NCI-H510A treated with DMSO at 0.1 percent for 48 hours (cell line): ENCODE results near the gene PDZD2.
"Not testable (repeated sequence)": the region's sequence is repeated elsewhere in the genome, so short reads cannot be mapped to it uniquely, and the experiment has no call there.

Experiments used
- DNase-seq: peaks from one replicate; lab custom pipeline; 2025; lab: John Stamatoyannopoulos, UW

The PDZD2 gene

DNA sequence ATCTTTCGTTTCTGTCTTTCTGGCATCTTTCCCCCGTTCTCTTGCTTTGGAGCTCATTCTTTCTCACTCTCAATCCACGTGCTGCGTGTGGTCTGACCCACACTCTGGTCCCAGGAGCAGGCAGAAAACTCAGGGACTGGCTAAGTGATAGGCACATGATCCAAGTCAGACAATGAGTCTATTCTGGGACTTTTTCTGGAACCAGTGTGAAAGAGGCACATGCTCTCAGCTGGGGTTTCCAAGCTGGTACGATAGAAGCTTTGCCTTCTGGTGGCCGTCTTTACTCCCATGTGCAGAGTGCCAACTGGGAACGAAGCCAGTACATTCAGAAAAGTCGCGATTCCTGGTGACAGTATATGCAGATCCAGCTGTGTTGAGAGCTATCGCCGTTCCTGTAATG is 94.4 kb downstream of the PDZD2 start:
- DNase-seq = no peak

DNA sequence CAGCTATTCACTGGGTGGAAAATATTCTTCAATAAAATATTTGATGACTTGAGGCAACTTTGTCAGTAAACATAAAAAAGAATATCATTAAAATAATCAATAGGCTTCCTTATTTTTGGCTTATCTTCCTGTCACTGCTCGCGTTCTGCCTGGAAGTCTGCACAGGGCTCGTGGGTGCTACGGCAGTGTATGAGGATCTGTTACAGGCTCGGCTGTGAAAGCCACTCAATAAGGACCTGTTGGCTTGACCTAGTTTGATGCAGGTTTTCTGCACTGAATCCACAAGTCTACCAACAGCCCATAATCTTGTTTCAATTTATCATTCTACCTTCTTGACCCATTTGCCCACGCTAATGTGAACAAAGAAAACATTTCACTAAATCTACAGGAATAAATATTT is 97.2 kb downstream of the PDZD2 start:
- DNase-seq = no peak

DNA sequence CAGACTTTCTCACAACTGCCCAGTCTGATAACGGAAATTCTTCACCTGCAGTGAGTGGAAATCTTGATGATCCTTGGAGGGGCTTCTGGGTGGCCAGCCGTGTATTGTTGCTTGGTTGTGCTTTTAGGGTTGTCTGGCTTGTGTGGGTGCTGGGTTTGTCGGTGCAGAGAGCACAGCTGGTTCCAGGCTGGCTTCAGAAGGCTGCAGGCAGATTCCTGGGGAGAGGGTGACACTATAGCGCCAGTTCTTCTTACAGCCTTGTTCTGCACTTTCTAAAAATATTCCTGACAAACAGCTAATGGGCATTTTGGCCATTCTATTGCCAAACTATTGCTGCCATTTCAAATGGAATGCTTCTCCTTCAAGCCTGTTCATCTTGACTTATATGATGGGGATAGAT is 99.3 kb downstream of the PDZD2 start:
- no peak for DNase-seq

DNA sequence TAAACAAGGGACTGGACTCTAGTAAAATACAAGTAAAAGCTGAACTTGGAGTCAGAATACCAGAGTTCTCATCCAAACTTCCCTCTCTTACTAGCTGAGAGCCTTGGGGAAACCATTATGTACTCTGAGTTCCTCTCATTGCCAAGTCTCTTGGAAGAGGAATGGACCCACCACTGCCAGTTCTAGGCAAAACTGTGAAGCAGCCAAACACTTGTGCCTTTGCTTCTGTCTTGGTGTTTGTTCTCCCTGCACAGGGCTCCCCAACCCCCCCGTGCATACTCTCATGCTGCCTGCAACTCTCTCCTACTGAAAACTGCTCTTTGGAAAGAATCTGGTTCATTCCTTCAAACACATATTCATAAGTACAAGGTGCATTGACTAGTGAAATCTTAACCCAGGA is 102.6 kb downstream of the PDZD2 start:
- DNase-seq = no peak

DNA sequence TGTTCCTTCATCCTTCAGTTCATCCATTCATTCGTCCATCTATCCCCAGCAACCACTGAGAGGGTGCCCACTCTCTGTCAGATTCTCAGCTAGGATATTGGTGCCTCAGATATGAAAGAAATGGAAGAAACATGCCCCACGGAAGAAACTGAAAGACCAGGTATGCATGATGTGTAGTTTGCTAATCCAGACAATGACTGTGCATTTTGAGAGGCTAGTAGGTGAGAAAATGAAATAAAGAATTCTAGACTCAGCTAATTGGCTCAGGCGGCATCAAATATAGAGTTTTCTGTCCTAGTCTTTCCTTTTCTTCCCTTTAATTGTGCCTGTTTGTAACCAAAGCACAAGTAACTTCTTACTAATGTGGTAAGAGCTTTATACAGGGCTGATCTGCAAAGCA is 104.7 kb downstream of the PDZD2 start:
- no peak for DNase-seq

DNA sequence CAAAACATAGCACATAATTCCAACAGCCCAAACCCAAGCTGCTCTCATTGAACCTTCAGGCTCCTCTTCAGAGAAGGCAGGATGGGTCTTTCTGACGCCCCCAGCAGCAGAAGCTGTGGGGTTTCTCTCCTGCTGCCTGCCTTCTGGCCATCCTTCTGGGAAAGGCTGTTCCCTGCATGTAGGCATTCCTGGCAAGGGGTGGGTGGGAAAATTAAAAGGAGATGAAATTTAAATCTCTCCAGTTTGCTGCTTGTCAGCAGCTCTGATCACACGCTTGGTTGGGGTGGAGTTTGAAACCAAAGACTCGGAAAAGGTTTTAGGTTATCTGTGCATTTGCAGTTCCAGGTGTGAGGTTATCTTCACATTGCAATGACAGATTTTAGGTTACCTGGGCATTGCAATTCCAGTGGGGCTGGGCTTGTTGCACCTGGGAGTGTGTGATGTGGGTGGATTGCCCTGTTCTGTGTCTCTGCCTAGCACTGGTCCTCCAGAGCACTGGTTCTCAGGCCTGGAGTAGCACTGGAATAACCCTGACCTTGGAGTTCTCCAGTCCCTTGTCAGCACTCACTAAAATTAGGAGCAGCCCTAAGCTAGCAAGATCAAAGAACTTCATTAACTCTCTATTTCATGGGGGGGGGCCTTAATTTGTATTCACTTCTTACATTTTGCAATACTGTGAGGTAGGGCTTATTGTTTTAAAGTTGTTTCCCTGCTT is 109.7 kb downstream of the PDZD2 start:
- no peak for DNase-seq

DNA sequence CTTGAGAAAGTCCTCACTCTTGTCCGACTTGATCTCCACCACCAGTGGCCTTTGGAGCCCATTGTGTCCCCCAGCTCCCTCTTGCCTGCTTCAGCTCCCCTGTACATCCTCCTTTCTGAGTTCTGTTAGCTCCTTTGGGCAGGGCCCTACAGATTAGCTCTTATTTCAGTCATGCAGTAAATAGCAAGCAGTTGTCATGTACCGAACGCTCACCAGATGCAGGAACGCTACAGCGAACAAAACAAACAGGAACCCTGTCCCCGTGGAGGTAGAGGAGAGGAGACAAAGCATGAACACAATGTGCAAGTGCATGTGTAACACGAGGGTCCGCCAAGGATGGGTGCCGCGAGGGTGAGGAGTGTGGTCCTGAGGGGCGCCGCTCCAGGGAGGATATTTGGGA is 111.3 kb downstream of the PDZD2 start:
- no peak for DNase-seq

DNA sequence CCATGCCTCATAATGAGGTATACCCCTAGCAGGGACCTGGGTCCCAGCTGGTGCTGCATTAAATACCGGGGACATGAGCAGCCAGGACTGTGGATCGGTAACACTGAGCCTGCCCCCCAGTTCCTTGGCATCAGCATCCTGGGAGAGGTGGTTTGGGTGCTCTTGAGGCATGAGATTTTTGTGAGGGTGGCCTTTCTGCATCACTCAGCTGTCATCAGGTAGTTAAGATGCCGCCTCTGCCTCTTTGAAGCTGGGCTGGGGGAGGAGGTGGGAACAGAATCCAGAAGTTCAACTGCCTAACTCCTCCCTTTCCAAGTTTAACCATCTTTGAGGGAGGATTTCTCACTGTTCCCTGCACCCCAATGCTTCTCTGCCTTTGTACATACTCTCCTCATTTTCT is 112.7 kb downstream of the PDZD2 start:
- no peak for DNase-seq

DNA sequence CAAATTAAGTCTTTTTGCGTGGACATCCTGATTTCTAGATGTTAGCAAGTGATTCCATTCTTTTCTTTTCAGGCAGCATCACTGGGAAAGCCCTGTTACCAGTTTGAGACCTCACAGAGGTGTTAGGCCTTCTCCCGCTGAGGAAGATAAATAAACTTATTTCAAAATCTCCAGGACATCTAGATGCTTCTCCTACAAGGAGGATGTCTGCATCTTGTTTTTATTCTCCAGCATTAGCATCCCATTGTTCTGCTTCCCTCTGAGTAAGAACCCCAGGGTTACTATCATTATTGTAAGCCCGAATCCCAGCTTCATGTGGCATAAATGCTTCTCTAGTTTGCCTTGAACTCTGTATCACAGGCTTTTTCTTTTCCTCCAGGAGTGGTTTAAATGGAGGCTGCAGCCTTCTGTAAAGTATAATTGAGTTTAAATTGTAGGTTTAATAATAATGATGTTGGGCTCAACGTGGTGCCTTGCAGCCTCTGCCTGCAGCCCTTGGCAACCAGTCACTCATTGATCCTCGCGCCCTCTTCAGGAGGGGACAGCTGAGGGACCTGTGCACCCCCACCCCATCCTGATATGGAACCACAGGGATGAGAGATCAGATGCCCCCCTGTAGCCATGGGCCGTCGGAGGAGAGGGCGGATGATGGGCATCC is 114.9 kb downstream of the PDZD2 start:
- no peak for DNase-seq

DNA sequence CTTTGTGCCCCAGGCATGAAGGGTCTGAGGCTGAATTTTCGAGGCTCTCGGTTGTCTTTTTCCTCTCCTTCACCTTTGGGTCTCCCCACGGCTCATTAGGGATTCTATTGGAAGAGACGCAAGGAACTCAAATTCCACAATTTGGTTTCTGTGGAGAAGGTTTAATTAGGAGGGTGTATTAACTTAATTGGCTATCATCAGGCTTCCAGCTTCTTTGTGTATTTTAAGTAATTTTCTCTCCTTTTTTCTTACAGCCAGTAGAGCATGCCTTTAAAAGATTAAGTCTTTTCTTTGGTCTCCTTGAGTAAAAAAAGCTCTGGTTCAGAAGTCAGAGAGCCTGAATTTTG is 115.4 kb downstream of the PDZD2 start:
- no peak for DNase-seq

DNA sequence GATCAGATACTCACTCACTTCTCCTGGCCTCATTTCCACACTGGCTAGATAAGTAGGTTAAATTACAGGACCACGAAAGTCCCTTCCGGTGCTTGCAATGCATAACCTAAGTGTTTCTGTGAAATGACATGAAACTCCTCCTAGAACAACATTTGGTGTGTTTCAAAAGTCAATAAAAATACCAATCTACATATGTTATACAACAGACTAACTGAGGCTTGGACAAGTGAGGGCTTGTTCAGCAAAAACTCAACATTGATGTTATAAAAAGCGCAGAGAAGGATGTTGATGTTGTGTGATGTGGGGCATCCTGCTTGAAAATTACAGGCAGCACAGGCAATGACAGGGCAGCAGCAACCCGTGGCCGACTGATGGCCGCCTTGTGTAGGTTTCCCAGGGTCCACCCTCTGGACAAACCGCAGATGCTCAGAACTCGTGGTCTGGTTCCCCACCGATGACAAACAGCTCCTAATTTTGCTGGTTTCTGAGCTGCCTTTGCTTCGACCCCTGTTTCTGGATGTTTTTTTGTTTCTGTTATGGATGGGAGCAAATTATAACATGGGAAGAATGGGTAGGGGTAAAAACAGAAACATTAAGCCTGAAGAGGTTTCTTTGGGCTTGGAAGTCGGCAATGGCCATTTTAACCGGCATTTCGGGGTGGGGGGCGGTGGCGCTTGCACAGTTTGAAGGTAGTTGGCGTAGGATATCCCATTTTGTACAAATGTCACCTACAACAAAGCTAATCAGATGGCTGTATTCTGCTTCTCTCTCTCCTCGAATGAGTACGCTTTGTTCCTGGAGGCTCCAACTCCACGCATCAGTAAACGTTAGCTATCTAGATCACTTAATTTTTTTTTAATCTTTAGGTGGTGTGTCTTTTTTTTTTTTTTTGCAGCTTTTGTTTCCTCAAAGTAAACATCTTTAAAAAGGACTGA is 116.1 kb downstream of the PDZD2 start:
- no peak for DNase-seq

DNA sequence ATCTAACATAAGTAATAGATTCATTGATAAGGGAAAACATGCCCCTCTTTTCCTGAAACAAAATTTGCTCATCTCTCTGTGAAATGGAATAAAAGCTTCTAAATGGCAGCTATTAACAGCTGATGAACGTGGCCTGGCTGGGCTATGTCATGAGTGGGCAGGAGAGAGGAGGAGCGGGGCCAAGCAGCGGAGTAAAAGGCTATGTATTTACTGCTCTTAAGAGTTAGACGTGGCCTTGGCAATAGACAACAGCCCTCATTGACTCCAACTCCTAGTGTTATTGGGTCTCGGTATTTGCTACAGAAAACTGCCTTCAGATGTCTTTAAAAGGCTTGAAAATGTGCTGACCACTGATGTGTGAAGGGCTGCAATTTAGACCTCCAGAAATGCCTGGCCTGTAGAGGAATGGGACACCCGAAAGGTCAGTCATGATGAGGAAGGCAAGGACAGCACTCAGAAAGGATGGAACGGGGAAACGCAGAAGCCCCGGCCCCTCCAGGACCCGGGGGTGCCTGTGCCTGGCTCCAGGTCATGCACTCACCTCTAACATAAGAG is 116.8 kb downstream of the PDZD2 start:
- DNase-seq = no peak

DNA sequence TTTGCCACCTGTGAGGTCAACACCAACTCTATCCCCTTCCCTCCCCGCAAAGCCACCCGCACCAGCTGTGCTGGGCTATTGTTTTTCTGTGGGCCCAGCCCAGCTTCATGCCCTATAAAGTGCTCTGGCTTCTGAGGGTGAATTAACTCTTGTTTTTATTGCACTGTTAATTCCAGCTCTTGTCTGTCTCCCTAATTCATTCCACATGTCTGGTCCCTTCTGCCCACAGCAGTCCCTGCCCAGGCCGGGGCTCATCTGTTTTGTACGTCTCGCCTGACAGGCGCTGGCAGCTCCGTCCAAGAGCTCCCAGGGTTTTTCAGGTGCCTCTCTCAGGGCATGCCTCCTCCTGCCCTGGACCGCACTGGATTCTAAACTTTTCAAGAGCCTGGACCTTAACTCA is 118.9 kb downstream of the PDZD2 start:
- DNase-seq = no peak

DNA sequence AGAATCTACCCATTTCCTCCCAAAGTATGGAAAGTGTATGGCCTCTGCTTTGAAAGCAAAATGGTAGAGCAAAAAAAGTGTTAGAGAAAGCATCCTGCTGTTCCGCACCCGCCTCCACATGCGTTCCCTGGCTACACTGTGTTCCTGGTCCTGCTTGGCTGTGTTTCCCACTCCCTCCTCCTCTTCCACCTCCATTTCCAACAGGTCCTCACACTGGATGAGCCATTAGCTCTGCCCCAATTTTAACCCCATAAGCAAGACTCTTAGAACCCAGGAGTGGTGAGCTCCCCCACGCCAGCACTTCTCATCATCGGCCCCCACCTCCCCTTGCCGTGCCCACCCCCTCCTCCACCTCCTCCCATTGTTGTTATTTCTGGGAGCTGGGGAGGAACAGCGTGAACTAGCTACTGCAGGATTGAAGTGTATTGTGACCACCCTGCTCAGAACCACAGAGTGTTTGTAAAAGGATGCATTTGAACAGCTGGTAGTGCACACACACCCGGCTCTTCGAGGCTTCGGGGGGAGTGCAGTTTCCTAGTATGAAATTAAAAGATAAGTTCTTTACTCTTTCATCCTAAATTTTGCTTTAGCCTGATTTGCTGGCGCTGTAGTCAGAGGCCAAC is 120.0 kb downstream of the PDZD2 start:
- no peak for DNase-seq

DNA sequence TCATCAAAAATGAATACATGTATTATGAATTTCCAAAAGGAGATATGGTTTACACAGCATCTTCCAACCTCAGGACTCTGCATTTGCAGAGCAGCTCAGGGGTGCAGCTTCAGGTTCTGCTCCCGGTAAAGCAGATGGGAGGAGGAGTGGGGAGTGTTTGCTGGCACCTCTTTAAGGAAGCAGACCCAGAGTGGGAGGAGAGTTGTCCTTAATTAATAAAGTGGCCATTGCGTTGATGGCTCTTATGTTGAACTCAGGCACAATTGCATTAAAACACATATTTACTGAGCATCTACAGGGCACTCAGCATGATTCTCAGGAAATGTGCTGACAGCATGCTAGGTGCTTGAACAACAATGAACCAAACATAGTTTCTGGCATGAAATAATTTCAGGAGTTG is 121.0 kb downstream of the PDZD2 start:
- DNase-seq = no peak

DNA sequence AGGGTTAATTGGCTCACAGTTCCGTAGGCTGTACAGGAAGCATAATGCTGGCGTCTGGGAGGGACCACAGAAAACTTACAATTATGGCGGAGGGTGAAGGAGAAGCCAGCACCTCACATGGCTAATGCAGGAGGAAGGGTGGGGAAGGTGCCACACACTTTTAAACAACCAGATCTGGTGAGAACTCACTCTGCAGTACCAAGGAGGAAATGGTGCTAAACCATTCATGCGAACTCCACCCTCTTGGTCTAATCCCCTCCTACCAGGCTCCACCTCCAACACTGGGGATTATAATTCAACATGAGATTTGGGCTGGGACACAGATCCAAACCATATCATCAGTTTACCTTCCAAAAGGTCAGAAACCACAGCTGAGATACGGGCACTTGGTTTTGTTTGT is 122.9 kb downstream of the PDZD2 start:
- no peak for DNase-seq

DNA sequence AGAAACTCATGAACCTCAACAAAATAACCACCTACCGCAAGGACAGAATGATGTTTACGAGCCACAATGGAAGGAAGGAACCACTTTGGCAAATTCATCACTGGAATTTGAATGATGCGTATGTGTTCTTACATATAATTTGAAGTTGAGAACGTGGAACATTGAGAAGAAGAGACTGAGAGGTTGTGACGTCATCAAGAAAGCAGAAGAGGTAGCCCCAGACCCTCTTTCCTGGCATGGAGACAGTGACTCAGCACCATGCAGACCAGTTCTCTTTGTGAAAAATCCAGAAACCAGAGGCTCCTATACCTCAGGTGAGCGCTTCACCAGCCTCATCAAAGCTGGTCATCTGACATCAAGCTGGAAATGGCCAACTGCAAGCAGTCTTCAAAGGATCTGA is 124.5 kb downstream of the PDZD2 start:
- no peak for DNase-seq

DNA sequence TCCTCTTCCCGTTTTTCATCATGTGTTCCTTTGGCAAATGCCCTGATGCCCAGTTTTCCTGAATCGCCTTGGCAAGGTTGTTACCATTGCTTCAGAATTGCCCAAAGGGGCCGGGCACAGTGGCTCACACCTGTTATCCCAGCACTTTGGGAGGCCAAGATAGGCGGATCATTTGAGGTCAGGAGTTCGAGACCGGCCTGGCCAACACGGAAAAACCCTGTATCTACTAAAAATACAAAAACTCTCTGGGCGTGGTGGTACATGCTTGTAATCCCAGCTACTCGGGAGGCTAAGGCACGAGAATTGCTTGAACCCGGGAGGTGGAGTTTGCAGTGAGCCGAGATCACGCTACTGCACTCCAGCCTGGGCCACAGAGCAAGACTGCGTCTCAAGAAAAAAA is 125.8 kb downstream of the PDZD2 start:
- DNase-seq = not testable (repeated sequence)

DNA sequence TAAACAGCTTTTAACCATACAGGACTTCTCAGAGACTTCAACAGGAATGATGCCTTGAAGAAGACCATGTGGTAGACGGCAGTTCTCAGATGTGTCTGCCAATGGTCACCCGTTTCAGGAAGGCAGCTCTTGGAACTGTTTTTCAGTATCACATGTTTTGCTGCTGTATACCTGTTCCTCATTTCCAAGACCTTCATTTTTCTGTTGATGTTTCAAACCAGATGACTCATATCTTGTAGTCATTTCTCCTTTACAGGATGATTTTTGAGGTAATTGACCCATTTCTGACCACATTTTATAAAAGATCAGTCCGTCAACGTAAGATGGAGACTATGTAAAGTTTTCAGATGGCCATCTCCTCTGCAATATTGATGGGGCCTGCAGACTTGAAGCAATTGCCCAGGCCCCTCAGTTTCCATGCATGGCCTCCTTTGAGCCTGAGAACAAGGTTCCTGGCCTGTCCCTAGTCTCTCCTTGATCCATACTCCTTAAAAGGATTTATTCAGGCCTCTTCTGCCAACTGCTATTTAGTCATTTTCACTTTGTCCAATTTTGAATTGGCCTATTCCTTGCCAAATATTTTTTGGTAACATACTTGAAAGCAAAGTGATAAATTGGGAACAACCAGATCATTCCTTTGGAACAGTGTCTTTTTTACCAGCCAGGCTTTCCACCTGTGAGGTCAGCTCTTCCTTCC is 128.6 kb downstream of the PDZD2 start:
- DNase-seq = no peak

DNA sequence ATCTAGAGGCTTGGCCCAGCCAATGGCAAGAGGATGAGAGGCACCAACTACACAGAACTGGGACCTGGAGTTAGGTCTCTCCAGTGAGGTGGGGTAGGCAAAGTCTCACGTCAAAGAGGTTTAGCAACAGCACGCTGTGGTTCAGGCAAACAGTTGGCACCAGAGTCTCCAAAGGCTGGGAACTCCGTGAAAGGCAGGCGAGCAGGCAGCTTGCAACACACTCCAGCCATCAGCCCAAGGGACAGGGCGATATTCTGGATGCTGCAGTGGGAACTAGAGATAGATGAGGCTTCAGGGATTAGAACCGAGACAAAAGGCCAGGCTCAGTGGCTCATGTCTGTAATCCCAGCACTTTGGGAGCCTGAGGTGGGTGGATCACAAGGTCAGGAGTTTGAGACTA is 129.1 kb downstream of the PDZD2 start:
- no peak for DNase-seq

DNA sequence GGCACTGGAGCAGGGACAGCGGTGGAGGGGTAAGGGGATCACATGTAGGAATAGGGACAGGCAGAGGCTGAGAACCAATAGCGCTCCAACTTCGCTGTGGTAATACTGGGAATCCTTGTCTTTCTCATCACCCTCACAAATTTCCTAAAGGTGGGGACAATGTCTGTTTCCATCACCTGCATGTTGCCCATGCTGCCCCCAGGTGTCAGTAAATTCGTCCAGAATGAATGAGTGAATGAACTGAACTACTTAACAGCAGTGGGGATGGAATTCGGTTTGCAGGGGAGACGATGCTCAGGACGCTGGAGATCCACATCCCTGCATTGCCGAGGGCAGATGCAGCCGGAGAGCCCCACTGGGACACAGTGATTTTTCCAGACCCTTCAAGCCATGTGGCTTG is 129.9 kb downstream of the PDZD2 start:
- DNase-seq = no peak

DNA sequence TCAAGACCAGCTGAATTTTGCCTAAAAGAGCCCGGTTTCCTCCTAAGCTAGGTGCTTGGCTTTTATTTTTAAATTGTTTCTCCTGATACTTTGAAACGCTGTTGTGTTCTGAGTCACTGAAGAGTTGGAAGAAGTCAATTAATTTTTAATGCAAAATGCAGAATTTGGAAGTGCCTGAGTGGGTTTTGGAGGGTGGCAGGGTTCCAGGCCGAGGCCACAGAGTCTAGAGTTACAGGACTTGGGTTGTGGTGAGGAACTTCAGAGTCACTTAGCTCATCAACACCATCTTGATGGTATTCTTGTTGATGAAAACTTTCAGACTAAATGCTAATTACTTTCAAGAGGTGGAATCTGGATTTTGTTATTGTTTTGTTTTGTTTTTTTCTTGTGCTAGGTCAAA is 130.6 kb downstream of the PDZD2 start:
- no peak for DNase-seq
